OCI-LY7 (cell line): ENCODE data around the gene JAML. TPM values are rescaled to one million over a fixed set of nuclear protein-coding genes. Genes with fewer than 3 reads are reported as not detected.

Experiments
- BruUV-seq: library from RNA; stranded (reverse); fragments of 400-500 nt; replicated peaks from 2 replicates; lab custom pipeline; 2021; lab: Mats Ljungman, UMichigan
- CTCF ChIA-PET: fragments of 300-600 bp; sonication (Branson Sonifier 250); formaldehyde crosslinking; loops from one replicate; lab custom pipeline; 2022; ENCODE audit warnings: antibody characterized with exemption; ENCODE audit not compliant: unreplicated experiment; lab: Charles Lee
- POLR2A ChIA-PET: fragments of 300-600 bp; sonication (Branson Sonifier 250); formaldehyde crosslinking; loops from one replicate; lab custom pipeline; 2022; ENCODE audit warnings: antibody characterized with exemption; lab: Charles Lee
- DNase-seq: peaks from one replicate; pipeline ENCODE4 v3.0.0-alpha.2; 2015; ENCODE audit warnings: low spot score
- H2AFZ ChIP-seq: fragments of 200-600 bp; sonication (generic), shearing (Covaris generic); 2 replicates; pipeline ENCODE4 v1.6.1; 2014; ENCODE audit warnings: mild to moderate bottlenecking, antibody characterized with exemption, low read length, moderate library complexity
- H3K27ac ChIP-seq: fragments of 200-600 bp; sonication (generic); 2 replicates; pipeline ENCODE4 v1.5.1; 2014; ENCODE audit warnings: mixed run types, low read depth, mild to moderate bottlenecking, moderate library complexity, low read length, inconsistent platforms; ENCODE audit not compliant: poor library complexity, severe bottlenecking
- H3K36me3 ChIP-seq: fragments of 200-600 bp; sonication (generic); 2 replicates; pipeline ENCODE4 v1.6.1; 2014; ENCODE audit warnings: mild to moderate bottlenecking, antibody characterized with exemption, low read length, moderate library complexity, mixed read lengths; ENCODE audit not compliant: insufficient read depth
- H3K4me1 ChIP-seq: fragments of 200-600 bp; sonication (generic); 2 replicates; pipeline ENCODE4 v1.5.1; 2014; ENCODE audit warnings: mild to moderate bottlenecking, low read length; ENCODE audit not compliant: insufficient read depth, poor library complexity, severe bottlenecking
- H3K4me2 ChIP-seq: fragments of 200-600 bp; sonication (generic); 2 replicates; pipeline ENCODE4 v1.6.1; 2014; ENCODE audit warnings: mild to moderate bottlenecking, low read length
- H3K4me3 ChIP-seq: fragments of 200-600 bp; sonication (generic); 2 replicates; pipeline ENCODE4 v1.5.1; 2014; ENCODE audit warnings: mild to moderate bottlenecking, low read depth, low read length; ENCODE audit not compliant: poor library complexity, severe bottlenecking
- H3K79me2 ChIP-seq: fragments of 200-600 bp; sonication (generic); 2 replicates; pipeline ENCODE4 v1.6.1; 2016; ENCODE audit warnings: low read depth, mild to moderate bottlenecking, low read length, moderate library complexity, mixed read lengths; ENCODE audit not compliant: insufficient read depth
- H3K9me2 ChIP-seq: fragments of 200-600 bp; sonication (generic); 2 replicates; pipeline ENCODE4 v1.6.1; 2016; ENCODE audit warnings: mild to moderate bottlenecking, low read length, mixed read lengths; ENCODE audit not compliant: insufficient read depth
- H3K9me3 ChIP-seq: fragments of 200-600 bp; sonication (generic); 2 replicates; pipeline ENCODE4 v1.6.1; 2014; ENCODE audit warnings: mild to moderate bottlenecking, mixed run types, low read length, mixed read lengths
- H4K20me1 ChIP-seq: fragments of 200-600 bp; sonication (generic); 2 replicates; pipeline ENCODE4 v1.6.1; 2014; ENCODE audit warnings: mild to moderate bottlenecking, antibody characterized with exemption, low read length, moderate library complexity, mixed read lengths; ENCODE audit not compliant: insufficient read depth
- CTCF ChIP-seq: fragments of 200-600 bp; sonication (generic); conservative IDR thresholded peaks from 2 replicates; pipeline ENCODE4 v1.5.1; 2014; ENCODE audit warnings: mild to moderate bottlenecking, antibody characterized with exemption, low read length, moderate library complexity, mixed read lengths
- EZH2phosphoT487 ChIP-seq: fragments of 200-600 bp; sonication (generic); IDR thresholded peaks from 2 replicates; pipeline ENCODE4 v1.6.1; 2018; ENCODE audit warnings: low read depth, borderline replicate concordance, mild to moderate bottlenecking, mixed run types, antibody characterized with exemption, low read length, moderate library complexity, mixed read lengths
- intact Hi-C: fragments of 100-400 bp; cut with micrococcal nuclease; formaldehyde crosslinking; loops from one replicate; pipeline ENCODE4 v1.10.0; 2022; ENCODE audit not compliant: unreplicated experiment
- total RNA-seq, 2 experiments: library from RNA; depleted of rRNA in 1 of 2; stranded (reverse); fragments of >200 nt in 1 of 2; shearing (Covaris generic) in 1 of 2; gene quantifications; 2 replicates each; pipeline ENCODE4 v1.2.3, GENCODE V29; 2014 to 2022

Gene JAML
- total RNA-seq, 2 experiments from 2014 or later = 0.63 to 0.73 TPM

GRCh38 chr11:118156531-118157185, 68.2 kb downstream of the JAML start:
- ChIA-PET POLR2A (no interaction called here), CTCF (interaction anchor here (0.6 kb wide), 1 partner anchor 32 kb away, joined by 3 read pairs; no protein-coding TSS in a partner anchor)
- Histone ChIP-seq H3K4me1 (no peaks in the 10 kb centered on the region), H2AFZ (no peak overlapping the region), H3K27ac (no peak overlapping the region), H4K20me1 (no peaks in the 10 kb centered on the region), H3K9me3 (no peaks in the 10 kb centered on the region), H3K4me3 (no peak overlapping the region), H3K36me3 (no peaks in the 10 kb centered on the region), H3K79me2 (no peaks in the 10 kb centered on the region), H3K4me2 (no peak overlapping the region), H3K9me2 (no peaks in the 10 kb centered on the region)
- no peak for TF ChIP-seq CTCF
- TF ChIP-seq EZH2phosphoT487 = no peak
- no peak for DNase-seq
- intact Hi-C loops = no loop called here
- no TSS peak for BruUV-seq

- intact Hi-C loops = no loop called here
- Histone ChIP-seq H3K9me2 (no peaks in the 10 kb centered on the region), H3K36me3 (no peaks in the 10 kb centered on the region), H3K79me2 (no peaks in the 10 kb centered on the region), H3K9me3 (no peaks in the 10 kb centered on the region), H3K27ac (no peak overlapping the region), H2AFZ (no peak overlapping the region), H4K20me1 (no peaks in the 10 kb centered on the region), H3K4me3 (no peak overlapping the region), H3K4me2 (no peak overlapping the region), H3K4me1 (no peaks in the 10 kb centered on the region)
- BruUV-seq = no TSS peak
- TF ChIP-seq EZH2phosphoT487 (no peak), CTCF (no peak)
- POLR2A ChIA-PET = no interaction called here
- CTCF ChIA-PET = no interaction called here
- no peak for DNase-seq
These were observed 68.9 kb downstream of the JAML start for GRCh38 chr11:118155776-118156530.

GRCh38 chr11:118154641-118155040, 70.2 kb downstream of the JAML start:
- POLR2A ChIA-PET = no interaction called here
- no TSS peak for BruUV-seq
- no peaks in the 10 kb centered on the region for H3K9me3 ChIP-seq
- CTCF ChIA-PET = no interaction called here
- no peaks in the 10 kb centered on the region for H3K36me3 ChIP-seq
- no peaks in the 10 kb centered on the region for H3K79me2 ChIP-seq
- TF ChIP-seq EZH2phosphoT487 = no peak
- no peak for TF ChIP-seq CTCF
- H4K20me1 ChIP-seq = no peaks in the 10 kb centered on the region
- H2AFZ ChIP-seq = no peak overlapping the region
- H3K27ac ChIP-seq = no peak overlapping the region
- H3K9me2 ChIP-seq = no peaks in the 10 kb centered on the region
- DNase-seq = no peak
- H3K4me3 ChIP-seq = no peak overlapping the region
- H3K4me2 ChIP-seq = no peak overlapping the region
- intact Hi-C loops = no loop called here
- no peaks in the 10 kb centered on the region for H3K4me1 ChIP-seq
